Fibroblast of lung (primary cell): ENCODE results near the gene SMIM5.

Experiments used
- EZH2 ChIP-seq: IDR thresholded peaks from 2 replicates; pipeline ENCODE4 v1.5.1; 2012; ENCODE audit warnings: low read length, control low read depth, mild to moderate bottlenecking; ENCODE audit errors: missing control alignments
- TF ChIP-seq, protein P1 (sequence below), 2 donors: IDR thresholded peaks in 1 of 2; conservative IDR thresholded peaks in 1 of 2; 1 replicate in 1 of 2; 2 replicates in 1 of 2; pipeline ENCODE4 v1.5.1; 2011 to 2012; ENCODE audit warnings: low read length in 2 of 2, control low read depth in 1 of 2, inconsistent platforms in 1 of 2, low read depth in 1 of 2, mild to moderate bottlenecking in 1 of 2

DNA sequence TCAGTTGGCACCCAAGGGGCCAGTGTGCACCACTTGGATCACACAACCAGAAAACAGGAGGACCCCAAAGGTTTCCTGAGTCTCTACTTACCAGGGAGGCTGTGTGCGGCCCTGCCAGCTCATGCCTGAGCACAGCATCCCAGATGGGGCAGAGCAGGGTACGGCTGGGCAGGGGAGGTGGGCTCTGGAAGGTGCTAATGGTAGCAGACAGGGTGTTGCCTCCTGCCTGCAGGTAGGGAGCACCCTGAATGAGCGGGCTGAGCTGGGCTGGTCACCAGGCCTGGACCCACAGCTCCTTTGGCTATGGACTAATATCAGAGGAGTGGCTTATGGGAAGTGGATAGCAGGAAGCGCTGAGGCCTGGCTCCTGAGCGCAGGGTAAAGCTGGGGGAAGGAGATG lies 19.1 kb downstream of the SMIM5 start:
- TF ChIP-seq, protein P1, sequence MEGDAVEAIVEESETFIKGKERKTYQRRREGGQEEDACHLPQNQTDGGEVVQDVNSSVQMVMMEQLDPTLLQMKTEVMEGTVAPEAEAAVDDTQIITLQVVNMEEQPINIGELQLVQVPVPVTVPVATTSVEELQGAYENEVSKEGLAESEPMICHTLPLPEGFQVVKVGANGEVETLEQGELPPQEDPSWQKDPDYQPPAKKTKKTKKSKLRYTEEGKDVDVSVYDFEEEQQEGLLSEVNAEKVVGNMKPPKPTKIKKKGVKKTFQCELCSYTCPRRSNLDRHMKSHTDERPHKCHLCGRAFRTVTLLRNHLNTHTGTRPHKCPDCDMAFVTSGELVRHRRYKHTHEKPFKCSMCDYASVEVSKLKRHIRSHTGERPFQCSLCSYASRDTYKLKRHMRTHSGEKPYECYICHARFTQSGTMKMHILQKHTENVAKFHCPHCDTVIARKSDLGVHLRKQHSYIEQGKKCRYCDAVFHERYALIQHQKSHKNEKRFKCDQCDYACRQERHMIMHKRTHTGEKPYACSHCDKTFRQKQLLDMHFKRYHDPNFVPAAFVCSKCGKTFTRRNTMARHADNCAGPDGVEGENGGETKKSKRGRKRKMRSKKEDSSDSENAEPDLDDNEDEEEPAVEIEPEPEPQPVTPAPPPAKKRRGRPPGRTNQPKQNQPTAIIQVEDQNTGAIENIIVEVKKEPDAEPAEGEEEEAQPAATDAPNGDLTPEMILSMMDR (conservative IDR thresholded peaks at IDR 0.05 in 1 of 2, IDR thresholded peaks at IDR 0.05 in 1 of 2; ENCODE audit: low read depth in 1 of 2, low read length in 2 of 2): no peak
- TF ChIP-seq EZH2: no peak
